HG03139 (cell line): ENCODE data around the gene ATP11C.
"Not testable (repeated sequence)": the region's sequence is repeated elsewhere in the genome, so short reads cannot be mapped to it uniquely, and the experiment has no call there.

Experiments
- ATAC-seq: cut with Tn5 transposase; IDR thresholded peaks from one replicate; pipeline ENCODE4 v1.9.1; 2021; ENCODE audit not compliant: unreplicated experiment

The ATP11C gene

DNA sequence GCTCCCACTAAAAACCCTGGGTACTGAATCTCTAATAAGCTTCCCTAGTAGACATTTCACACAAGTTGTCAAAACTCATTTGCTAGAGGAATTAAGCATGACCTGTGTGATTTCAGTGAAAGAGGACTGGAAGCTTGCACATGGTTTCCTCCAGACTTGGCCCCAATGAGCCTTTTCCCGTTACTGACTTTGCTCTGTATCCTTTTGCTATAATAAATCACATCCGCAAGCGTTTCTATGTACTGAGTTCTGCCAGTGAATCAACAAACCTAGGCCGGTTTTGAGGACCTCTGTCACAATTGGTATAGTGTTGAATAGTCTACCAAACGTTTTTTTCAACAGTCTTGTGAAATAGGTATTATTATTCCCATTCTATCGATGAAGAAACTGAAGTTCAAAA lies 8.2 kb downstream of the ATP11C start:
- no peak for ATAC-seq

DNA sequence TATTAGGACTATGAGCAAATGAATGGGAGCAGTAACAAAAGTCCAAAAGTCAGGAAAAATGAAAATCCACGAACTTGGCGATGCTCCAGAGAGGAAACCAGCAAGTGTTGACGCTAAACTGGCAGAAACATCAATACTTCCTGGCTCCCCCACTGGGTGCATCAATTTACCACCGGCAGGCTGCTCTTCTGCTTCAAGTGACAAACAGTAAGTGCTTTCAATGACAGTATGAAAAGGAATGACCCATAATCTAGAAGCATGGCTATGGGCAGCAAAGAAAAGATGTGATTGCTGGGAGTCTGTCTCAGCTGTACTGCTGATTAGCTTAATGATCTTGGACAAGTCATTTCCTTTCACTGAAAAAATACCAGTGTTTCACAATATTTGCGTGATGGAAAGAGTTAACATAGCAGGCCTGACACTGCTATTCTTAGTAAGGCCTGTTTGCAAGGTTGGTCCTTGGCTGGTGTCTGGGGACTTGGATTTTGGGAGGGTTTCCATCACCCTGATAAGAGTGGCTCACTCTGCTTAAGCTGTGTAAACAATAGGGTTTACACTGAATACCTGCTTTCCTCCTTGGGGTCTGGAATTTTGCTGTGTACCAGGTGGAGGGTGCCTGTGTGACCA lies 8.7 kb downstream of the ATP11C start:
- ATAC-seq, result no peak

DNA sequence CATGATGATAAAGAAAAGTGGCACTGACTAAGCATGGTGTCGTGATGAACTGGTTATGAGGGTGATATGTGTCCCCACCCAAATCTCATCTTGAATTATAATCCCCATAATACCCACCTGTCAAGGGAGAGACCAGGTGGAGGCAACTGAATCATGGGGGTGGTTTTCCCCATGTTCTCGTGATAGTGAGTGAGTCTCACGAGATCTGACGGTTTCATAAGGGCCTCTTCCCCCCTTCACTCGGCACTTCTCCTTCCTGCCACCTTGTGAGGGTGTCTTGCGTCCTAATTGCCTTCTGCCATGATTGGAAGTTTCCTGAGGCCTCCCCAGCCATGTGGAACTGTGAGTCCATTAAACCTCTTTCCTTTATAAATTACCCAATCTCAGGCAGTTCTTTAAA lies 11.7 kb downstream of the ATP11C start:
- ATAC-seq, result not testable (repeated sequence)

DNA sequence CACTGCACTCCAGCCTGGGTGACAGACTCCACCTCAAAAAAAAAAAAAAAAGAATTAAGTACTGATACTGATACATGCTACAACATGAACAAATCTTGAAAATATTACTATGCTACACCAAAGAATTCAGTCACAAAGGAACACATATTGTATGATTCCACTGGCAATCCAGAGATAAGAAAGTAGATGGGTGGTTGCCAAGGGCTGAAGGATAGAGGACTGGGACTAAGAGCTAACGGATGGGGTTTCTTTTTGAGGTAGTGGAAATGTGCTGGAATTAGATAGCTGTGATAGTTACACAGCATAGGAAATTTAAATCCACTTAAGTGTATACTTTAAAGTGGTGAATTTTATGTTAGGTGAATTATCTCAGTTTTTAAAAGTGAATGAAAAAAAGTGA lies 12.5 kb downstream of the ATP11C start:
- ATAC-seq, result no peak

DNA sequence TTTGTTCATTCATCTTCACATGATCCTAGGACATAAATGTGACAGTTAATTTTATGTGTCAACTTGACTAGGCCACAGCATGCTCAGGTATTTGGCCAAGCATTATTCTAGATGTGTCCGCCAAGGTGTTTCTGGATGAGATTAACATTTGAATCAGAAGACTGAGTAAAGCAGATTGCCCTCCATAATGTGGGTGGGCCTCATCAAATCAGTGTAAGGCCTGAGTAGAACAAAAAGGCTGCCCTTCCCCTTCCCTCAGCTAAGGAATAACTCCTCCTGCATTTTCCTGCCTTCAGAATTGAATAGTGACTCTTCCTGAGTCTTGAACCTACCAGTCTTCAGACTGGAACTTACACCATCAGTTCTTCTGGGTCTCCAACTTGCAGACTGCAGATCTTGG lies 18.4 kb downstream of the ATP11C start:
- no peak for ATAC-seq

DNA sequence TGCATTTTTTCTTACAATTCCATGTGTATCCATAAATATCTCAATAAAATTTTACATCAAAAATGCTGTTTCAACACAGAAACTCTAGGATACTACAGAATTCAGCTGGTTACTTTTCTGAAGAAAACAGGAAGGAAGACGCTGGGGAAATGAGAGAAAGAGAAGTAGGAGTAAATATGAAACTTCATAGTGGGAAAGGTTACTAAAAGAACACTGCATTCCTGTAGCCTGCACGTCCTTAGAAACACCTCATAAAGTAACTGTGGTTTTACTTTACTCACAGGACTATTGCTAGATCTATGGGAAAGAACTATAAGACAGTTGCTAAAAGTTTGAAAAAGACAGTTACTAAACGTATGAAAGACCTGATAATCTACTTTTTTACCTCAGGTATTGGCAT lies 23.1 kb downstream of the ATP11C start:
- ATAC-seq, result peak; percentile 49

DNA sequence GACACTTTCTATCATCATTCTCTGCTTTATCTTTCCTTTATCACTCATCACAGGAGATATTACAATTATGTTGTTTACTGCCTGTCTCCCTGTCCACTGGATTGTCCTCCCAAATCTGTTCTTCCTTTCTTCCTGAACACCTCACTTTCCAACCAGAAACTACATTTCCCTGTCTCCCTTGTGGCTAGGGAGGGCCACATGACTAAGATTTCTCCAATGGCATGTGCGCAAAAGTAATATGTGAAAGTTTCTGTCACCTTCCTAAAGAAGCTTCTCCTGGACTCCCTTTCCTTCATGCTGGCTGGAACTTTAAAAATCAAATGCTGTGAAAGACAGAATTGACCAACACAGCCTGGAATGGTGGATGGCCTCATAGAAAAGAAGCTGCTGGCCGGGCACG lies 25.8 kb downstream of the ATP11C start:
- no peak for ATAC-seq

DNA sequence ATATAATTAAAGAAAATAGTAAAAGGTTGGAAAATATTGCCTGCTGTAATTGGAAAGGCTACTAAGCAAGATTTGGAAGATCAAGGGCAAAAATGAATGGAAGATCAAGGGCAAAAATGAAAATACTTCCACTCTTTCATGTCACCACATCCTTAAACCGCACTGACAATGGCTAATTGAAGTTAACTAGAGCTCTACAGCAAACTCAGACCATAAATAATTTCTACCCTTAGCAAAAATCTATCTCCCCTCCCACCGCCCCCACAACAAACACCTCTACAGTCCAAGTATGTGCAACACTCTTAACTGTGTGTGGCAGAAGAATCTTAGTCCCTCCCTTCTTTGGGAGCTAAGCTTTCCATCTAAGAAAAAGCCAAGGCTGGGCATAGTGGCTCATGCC lies 27.1 kb downstream of the ATP11C start:
- no peak for ATAC-seq

DNA sequence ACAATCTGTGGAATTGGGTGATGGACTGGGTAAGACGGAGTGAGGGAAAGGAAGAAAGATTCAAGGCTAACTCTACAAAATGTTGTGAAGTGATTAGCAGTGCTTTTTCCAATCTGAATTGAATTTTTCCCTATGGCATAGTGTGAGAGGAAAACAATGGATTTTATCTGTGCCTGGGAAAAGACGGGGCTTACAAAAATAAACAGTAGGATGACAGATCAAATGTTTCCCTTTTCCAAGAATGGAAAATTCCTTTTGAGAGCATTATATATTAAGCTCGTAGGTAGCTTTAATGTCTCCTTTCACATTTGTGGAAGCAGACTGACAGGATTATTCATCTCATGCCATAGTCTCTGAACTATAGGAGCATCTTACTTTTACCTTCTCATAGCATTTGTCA lies 27.8 kb downstream of the ATP11C start:
- ATAC-seq, result no peak

DNA sequence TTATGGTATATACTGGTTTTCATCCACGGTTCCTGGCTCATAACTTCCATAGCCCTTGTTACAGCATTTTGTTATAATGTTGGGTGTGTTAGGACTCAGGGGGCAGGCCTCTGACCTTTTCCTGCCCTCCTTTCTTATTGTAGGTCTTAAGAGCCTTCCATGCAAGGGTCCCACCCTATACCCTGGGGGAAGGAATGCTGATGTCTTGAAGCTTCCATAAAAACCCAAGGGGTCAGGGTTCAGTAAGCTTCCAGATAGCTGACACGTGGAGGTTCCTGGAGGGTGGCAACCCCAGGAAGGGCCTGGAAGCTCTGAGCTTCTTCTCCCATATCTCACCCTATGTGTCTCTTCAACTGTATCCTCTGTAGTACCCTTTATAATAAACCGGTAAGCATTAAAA lies 29.6 kb downstream of the ATP11C start:
- ATAC-seq, result no peak

DNA sequence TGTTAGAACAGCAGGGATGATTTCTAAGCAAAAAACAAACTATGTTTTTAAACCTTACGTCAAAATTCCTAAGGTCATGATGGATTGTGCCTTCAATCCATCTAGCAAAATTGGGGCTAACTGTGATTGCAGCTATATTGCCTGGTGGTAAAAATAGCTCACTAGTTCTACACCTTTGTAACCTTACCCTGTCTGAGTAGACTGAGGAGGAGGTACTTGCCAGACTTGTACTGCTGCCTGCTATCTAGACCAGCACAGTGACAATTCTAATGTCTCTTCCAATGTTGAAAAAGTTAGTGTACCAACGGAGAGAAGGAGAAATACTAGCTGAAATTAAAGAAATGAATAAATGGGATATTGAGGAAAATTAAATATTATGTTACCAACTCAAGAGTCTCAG lies 30.3 kb downstream of the ATP11C start:
- no peak for ATAC-seq

DNA sequence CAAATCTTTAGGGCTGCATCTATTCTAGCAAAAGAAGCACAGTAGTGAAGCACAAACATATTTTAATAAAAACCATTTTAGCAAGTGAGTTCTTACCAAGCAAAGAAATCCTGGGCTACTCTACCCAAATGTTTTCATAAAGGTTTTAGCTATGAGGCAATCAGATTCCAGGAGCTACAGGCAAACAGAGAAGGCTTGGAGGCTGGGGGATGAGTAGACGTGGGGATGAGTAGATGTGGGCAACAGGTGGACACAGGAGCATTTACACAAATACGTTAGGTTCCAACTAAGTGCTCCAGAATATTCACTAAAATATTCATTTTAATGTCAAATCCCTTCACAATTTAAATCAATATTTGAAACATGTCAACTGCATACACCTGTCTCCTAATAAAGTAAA lies 34.5 kb downstream of the ATP11C start:
- ATAC-seq, result no peak

DNA sequence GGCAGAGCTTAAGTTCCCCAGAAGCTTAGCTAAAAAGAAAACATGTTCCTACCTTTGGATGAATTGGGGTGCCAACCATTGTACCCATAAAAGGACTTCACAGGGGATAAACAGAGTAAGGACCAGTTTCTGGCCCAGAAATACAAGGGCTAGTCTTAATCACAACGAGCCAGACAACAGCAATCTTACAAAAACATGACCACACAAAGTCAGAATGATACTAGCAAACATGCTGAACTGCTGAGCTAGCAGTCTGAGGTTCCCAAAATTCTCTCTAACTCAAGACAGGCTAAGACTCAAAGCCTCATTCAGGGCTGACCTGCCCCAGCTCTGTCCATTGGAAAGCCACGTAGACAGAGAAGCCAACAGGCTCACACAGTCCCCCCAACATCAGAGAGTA lies 40.3 kb downstream of the ATP11C start:
- ATAC-seq, result peak; percentile 55

DNA sequence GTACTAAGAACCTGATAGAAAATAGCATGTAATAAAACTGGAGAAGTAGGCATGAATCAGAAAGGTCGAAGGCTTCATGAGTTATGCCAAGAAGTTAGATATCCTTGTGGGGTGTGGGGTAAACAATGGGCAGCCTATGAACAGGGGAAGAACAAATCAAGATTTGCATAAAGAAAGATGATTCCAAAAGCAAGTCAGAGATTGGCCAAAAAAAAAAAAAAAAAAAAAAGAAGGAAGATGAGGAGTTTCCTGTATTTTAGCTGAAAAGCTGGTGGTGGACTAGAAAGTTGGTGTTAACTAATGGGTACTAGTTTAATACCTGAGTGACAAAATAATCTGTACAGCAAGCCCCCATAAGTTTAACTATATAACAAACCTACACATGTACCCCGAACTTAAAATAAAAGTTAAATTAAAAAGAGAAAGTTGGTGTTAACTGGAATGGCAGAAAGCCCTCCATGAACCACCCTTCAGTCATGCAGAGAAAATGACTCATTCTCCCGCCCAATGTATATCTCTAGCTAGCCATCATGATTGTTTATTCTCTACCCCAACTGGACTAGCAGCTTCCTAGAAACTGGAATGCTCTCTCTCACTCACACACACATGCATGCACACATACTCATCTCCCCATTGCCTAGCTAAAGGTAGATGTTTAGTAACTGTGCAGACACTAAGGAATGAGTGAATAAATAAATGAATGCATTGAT lies 41.7 kb downstream of the ATP11C start:
- ATAC-seq, result no peak

DNA sequence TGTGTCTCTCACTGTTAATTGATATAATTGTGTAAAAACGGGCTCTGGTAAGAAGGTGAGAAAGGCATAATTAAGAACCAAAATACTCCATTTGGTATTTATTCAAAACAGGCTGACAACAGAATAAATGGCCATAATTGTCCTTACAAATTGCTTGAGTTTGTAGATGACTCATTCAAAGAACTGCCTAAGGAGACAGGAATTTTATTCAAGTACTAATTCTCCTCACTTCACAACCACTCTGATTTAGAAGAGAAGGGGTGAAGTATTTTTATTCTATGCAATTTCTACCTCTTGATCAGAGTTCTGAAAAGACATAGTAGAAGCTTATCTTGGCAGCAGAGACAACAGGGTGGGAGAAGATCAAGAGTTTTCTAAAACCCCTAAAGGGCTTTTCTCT lies 43.1 kb downstream of the ATP11C start:
- ATAC-seq, result no peak

DNA sequence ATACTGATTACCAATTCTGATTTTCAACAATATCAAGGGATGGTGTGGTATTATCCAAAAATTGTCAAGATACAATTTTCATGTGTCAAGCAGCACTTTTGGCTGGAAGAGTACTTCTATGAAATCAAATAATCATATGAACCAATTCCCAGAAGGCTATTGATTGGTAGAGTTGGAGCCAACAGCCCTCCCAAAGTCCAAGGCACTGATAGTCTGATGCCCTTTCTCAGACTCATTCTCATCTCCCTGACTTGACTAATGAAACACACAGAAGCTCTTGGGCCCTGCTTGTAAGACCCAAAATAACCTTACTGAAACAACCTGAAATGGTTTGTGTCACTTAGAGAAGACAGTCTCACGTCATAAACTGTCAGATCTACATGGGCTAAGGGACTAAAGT lies 48.9 kb downstream of the ATP11C start:
- ATAC-seq, result no peak

DNA sequence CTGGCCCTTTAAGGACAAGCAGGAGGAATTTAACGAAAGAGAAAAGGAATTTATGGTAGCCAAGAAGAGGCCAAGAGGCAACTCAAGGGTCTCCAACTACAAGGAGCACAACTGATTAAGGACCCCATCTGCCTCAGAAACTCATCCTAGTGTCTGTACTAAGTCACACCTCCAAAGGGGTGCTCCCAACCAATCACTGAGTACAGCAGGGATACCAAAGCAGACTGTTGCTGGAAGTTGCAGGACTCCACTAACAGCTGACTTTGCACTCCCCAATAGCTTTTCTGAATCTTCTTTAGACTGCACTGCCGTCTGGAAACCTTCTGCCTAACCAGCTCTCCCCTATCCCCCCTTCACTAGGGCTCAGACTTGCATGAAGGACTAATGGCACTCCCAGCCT lies 50.6 kb downstream of the ATP11C start:
- no peak for ATAC-seq

DNA sequence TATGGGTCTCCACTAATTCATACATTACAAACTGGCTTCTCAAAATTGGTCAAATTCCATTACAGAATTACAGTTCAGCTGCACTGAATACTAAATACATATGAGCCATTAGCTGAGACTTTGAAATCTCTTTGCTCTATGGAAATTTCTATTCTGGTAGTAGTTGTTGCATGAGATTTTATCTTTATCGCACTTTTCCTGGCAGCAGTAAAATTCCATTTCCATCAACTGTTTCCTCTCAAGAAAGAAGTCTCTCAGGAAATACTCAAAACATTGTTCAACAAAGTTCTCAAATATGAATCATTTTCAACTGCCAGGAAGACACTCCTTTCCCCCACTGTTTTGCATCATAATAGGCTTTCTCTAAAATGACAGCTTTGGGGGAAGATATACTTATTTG lies 51.3 kb downstream of the ATP11C start:
- no peak for ATAC-seq

DNA sequence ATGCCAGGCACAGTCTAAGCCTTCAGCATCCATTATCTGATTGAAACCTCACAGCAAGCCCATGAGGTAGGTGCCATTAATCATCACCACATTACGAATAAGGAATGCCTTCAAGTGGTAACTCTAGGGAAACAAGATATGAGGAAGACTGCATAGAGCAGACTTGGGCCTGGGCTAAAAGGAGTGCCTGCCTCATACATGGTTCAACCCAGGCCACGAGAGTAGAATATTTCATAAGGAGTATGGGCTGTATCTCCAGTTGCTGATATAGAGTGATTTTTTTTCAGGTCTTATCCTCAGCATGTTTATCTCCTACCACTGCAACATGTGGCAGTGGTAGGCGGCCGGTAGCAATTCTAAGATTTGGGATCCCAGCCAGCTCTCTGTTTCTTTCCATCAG lies 51.7 kb downstream of the ATP11C start:
- no peak for ATAC-seq

DNA sequence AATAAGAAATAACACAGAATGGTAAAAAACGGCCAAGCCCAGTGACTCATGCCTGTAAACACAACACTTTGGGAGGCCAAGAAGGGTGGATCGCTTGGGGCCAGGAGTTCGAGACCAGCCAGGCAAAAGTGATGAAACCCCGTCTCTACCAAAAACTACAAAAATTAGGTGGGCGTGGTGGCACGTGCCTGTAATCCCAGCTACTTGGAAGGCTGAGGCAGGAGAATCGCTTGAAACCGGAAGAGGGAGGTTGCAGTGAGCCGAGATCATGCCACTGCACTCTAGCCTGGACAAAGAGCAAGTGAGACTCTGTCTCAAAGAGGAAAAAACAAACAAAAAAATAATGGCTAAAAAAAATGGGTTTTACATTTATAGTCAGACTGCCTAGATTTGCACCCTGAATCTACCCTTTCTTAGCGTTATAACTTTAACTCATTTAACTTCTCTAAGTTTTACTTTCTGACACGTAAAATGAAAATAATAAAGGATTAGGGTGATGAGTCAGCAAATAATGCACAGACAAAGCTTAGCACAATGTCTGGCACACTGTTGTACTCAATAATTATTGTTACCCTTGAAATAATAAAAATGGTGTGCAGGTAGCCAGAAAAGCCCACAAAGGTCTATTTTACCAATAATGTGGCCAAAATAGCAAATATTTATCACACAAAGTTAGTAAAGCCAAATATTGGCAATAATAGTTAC lies 55.0 kb downstream of the ATP11C start:
- ATAC-seq, result no peak

DNA sequence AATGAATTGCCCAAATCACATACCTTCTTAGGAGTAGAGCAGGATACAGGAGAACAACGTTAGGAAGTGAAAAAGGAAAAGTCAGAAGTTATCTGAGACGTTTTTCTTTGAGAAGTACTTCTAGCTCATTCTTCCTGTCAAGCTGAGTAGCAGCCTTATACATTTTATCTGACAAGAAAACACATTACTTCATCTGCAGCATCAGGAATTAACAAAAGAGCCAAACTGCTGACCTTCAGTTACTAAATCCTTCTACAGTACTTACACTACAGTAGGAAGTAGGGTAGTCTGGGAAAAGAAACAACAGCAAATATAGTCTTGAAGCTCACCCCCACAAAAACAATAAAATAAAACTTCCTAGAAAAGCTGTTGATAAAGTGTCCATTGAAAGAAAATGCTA lies 57.0 kb downstream of the ATP11C start:
- no peak for ATAC-seq

DNA sequence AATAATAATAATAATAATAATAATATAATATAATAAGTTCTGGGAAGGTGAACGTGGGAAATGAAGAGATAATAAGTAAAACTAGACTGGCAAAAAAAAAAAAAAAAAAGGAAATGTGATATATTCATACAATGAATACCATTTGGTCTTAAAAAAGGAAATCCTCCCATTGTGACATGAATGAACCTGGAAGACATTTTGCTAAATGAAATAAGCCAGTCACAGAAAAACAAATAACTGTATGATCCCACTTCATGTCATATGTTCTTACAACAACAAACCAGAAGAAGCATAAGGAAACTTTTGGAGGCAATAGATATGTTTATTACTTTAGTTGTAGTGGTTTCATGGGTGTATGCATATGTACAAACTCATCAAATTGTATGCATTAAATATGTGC lies 63.1 kb downstream of the ATP11C start:
- ATAC-seq, result no peak
